Measurements from ENCODE around the gene ZFP1. TPM values are rescaled to one million over a fixed set of nuclear protein-coding genes. Genes with fewer than 3 reads are reported as not detected.

ZFP1 gene
- total RNA-seq, 1 experiment from 2014 or later = 22.6 TPM

- Histone ChIP-seq H3K9me3 (ENCODE audit: low read depth, low read length, poor library complexity, severe bottlenecking) (no peaks in the 10 kb centered on the region), H3K4me1 (ENCODE audit: insufficient read depth, low read length, poor library complexity, severe bottlenecking) (no peaks in the 10 kb centered on the region), H3K4me3 (ENCODE audit: low read depth, low read length, poor library complexity, severe bottlenecking) (no peak overlapping the region), H3K27me3 (replicated peaks; ENCODE audit: insufficient read depth, low read depth, low read length, poor library complexity) (no peaks in the 10 kb centered on the region), H3K27ac (ENCODE audit: low read depth, low read length, poor library complexity, severe bottlenecking) (no peak overlapping the region), H3K36me3 (ENCODE audit: insufficient read depth, low read length, poor library complexity, severe bottlenecking) (no peaks in the 10 kb centered on the region)
- CTCF ChIA-PET = interaction anchor here (0.5 kb wide), 1 partner anchor 152 kb away, joined by 4 read pairs; no protein-coding TSS in a partner anchor
- no peak for TF ChIP-seq CTCF (conservative IDR thresholded peaks at IDR 0.05; ENCODE audit: low read depth, low read length)
- intact Hi-C loops (cut with micrococcal nuclease; ENCODE audit: unreplicated experiment) = no loop called here
- BruUV-seq (replicated peaks) = no TSS peak
- POLR2A ChIA-PET (ENCODE audit: low non-redundant PET) = no interaction called here
- DNase-seq (ENCODE audit: low spot score) = no peak
Observed at GRCh38 chr16:75131081-75131480, 17.2 kb upstream of the ZFP1 start.

GRCh38 chr16:75138233-75138632, 10.1 kb upstream of the ZFP1 start:
- CTCF ChIA-PET = no interaction called here
- intact Hi-C loops (cut with micrococcal nuclease; ENCODE audit: unreplicated experiment) = no loop called here

GRCh38 chr16:75138636-75139035, 9.7 kb upstream of the ZFP1 start:
- Histone ChIP-seq H3K27me3 (replicated peaks; ENCODE audit: insufficient read depth, low read depth, low read length, poor library complexity) (no peaks in the 10 kb centered on the region), H3K4me3 (ENCODE audit: low read depth, low read length, poor library complexity, severe bottlenecking) (peak overlapping the region; percentile 13), H3K4me1 (ENCODE audit: insufficient read depth, low read length, poor library complexity, severe bottlenecking) (peaks cover 10% of the 10 kb centered on the region), H3K27ac (ENCODE audit: low read depth, low read length, poor library complexity, severe bottlenecking) (no peak overlapping the region), H3K36me3 (ENCODE audit: insufficient read depth, low read length, poor library complexity, severe bottlenecking) (no peaks in the 10 kb centered on the region), H3K9me3 (ENCODE audit: low read depth, low read length, poor library complexity, severe bottlenecking) (no peaks in the 10 kb centered on the region)
- intact Hi-C loops (cut with micrococcal nuclease; ENCODE audit: unreplicated experiment) = no loop called here
- ChIA-PET CTCF (no interaction called here), POLR2A (ENCODE audit: low non-redundant PET) (no interaction called here)
- TF ChIP-seq CTCF (conservative IDR thresholded peaks at IDR 0.05; ENCODE audit: low read depth, low read length) (no peak), EZH2 (IDR thresholded peaks at IDR 0.05; ENCODE audit: borderline replicate concordance, low read depth, low read length, poor library complexity, severe bottlenecking) (no peak)
- DNase-seq (ENCODE audit: low spot score) = peak; percentile 89
- no TSS peak for BruUV-seq (replicated peaks)

More at GRCh38 chr16:75138233-75138632, 10.1 kb upstream of the ZFP1 start:
- no TSS peak for BruUV-seq (replicated peaks)
- no peaks in the 10 kb centered on the region for H3K27me3 ChIP-seq (replicated peaks; ENCODE audit: insufficient read depth, low read depth, low read length, poor library complexity)
- H3K36me3 ChIP-seq (ENCODE audit: insufficient read depth, low read length, poor library complexity, severe bottlenecking) = no peaks in the 10 kb centered on the region
- TF ChIP-seq EZH2 (IDR thresholded peaks at IDR 0.05; ENCODE audit: borderline replicate concordance, low read depth, low read length, poor library complexity, severe bottlenecking) (no peak), CTCF (conservative IDR thresholded peaks at IDR 0.05; ENCODE audit: low read depth, low read length) (no peak)
- no peak overlapping the region for H3K27ac ChIP-seq (ENCODE audit: low read depth, low read length, poor library complexity, severe bottlenecking)
- peak overlapping the region; percentile 13 for H3K4me3 ChIP-seq (ENCODE audit: low read depth, low read length, poor library complexity, severe bottlenecking)
- no peaks in the 10 kb centered on the region for H3K9me3 ChIP-seq (ENCODE audit: low read depth, low read length, poor library complexity, severe bottlenecking)
- DNase-seq (ENCODE audit: low spot score) = no peak
- peaks cover 10% of the 10 kb centered on the region for H3K4me1 ChIP-seq (ENCODE audit: insufficient read depth, low read length, poor library complexity, severe bottlenecking)
- POLR2A ChIA-PET (ENCODE audit: low non-redundant PET) = no interaction called here

Data from A673 (cell line).